Left renal pelvis (tissue), 4 donors: ENCODE data around the gene STEAP4. TPM values are rescaled to one million over a fixed set of nuclear protein-coding genes. Genes with fewer than 3 reads are reported as not detected.
A peak's percentile ranks its signal among the peaks of the same experiment; 100 is the strongest.

Experiments
- DNase-seq, 4 donors: peaks; one replicate each; pipeline ENCODE4 v3.0.0-alpha.2; 2013; ENCODE audit warnings: low read depth in 4 of 4, low spot score in 3 of 4
- polyA plus RNA-seq, 4 donors: library from polyadenylated mRNA; unstranded; fragments of 120-200 nt; gene quantifications; one replicate each; pipeline ENCODE4 v1.2.1, GENCODE V29; 2013; ENCODE audit not compliant: insufficient read length in 4 of 4

STEAP4 gene
- 1 to 10 TPM in 1 of 4 donors, under 1 TPM in 3; 0.19 to 3.3 (median 0.26) TPM for polyA plus RNA-seq

DNA sequence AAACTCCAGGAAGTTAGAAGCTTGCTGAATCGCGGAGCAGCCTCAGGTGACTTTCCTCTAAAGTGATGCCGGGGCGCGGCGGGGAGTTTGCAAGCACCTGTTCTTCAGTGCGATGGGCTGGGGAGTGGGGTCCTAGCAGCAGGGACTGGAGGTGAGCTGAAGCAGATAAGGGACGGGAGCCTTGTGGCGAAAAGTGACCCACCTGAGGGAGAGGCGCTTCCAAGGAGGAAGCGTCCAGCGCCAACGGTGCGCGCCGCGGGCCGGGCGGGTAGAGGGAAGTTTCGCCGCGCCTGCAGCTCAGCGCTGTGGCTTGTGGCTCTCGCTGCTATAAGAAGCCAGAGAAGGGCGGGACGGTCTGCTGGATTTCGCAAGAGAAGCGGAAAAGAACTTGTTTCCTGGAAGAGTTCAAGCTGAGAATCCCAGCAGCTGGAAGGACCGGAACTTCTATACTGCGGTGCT lies at the start of gene STEAP4:
Gene STEAP4 (minus strand): TSS at position 305 of the 459 bp plus-strand sequence. CDS start 22,625 bp downstream, outside the sequence.
- DNase-seq = peak in 3 of 4 donors; percentile 14 to 42 (median 35)

DNA sequence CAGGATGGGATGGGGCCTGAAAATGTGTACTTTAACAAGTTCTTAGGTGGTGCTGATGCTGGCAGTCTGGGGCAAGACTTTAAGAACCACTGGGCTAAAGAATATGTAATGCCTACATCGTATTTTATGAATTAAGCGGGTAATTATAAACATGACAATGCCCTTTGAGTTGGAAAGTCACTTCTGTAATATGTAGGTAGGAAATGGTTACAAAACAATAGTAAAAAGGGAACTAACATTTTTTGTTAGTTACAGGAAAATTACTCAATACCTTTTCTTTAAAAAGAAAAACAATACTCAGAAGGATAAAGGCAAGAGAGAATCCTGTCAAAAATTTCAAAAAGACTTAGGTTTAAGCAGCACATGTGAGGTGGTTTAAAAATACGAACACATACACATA lies 48.3 kb upstream of the STEAP4 start:
- no peak for DNase-seq

- DNase-seq = no peak
These were observed 43.4 kb upstream of the STEAP4 start for GRCh38 chr7:88350118-88350517.

- DNase-seq = no peak
These were observed 40.8 kb upstream of the STEAP4 start for GRCh38 chr7:88347517-88347916.

GRCh38 chr7:88347090-88347489 lies 40.4 kb upstream of the STEAP4 start:
- DNase-seq = no peak

DNA sequence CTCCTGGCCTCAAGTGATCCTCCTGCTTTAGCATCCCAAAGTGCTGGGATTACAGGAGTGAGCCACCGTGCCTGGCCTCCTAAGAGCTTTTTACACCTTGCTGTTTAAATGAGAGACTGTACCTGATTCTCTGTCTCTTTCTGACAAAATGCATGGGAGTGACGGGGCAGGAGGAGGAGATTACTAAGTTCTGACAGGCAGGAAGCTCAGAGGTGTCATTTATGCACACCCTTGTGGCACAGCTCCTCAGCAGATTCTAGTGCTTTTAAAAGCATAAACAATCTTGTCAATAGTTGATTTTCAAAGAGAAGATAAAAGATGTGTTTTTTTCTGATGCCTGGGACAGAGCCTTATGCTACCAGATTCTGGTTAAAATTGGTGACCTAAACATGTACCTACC lies 39.7 kb upstream of the STEAP4 start:
- no peak for DNase-seq

- peak in 1 of 4 donors; percentile 41 for DNase-seq
These were observed 38.5 kb upstream of the STEAP4 start for GRCh38 chr7:88344956-88345832.

DNA sequence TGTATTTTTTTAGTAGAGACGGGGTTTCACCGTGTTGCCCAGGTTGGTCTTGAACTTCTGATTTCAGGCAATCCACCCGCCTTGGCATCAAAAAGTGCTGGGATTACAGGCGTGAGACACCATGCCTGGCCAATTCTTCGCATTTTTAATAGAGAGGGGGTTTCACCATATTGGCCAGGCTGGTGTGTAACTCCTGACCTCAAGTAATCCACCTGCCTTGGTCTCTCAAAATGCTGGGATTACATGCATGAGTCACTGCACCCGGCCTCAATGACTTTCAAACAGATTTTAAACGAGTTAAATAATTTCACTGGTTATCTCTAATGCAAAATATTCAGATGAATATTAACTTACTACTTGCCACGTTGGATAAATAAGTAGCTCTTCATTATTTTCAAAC lies 37.6 kb upstream of the STEAP4 start:
- DNase-seq = no peak

GRCh38 chr7:88339195-88339922 lies 32.7 kb upstream of the STEAP4 start:
- no peak for DNase-seq

- no peak for DNase-seq
These were observed 31.8 kb upstream of the STEAP4 start for GRCh38 chr7:88338503-88338902.

GRCh38 chr7:88337572-88337971 lies 30.9 kb upstream of the STEAP4 start:
- DNase-seq = no peak

DNA sequence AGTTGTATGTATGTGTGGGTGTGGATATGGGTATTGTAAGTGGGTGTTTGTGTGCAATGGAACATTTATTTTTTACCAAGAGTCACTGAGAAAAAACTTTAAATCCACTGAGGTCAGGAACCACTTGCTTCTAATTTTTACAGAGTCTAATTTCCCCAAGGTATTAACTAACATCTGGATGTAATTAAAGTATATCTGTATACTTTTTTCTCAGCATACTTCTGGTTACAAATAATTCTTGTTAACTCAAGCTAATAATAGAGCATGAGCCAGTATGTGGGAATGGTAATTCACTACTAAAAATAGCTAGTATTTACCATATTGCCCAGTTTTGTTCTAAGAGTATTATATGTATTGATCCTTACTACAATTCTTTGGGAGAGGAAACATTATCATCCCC lies 24.6 kb upstream of the STEAP4 start:
- DNase-seq = no peak

DNA sequence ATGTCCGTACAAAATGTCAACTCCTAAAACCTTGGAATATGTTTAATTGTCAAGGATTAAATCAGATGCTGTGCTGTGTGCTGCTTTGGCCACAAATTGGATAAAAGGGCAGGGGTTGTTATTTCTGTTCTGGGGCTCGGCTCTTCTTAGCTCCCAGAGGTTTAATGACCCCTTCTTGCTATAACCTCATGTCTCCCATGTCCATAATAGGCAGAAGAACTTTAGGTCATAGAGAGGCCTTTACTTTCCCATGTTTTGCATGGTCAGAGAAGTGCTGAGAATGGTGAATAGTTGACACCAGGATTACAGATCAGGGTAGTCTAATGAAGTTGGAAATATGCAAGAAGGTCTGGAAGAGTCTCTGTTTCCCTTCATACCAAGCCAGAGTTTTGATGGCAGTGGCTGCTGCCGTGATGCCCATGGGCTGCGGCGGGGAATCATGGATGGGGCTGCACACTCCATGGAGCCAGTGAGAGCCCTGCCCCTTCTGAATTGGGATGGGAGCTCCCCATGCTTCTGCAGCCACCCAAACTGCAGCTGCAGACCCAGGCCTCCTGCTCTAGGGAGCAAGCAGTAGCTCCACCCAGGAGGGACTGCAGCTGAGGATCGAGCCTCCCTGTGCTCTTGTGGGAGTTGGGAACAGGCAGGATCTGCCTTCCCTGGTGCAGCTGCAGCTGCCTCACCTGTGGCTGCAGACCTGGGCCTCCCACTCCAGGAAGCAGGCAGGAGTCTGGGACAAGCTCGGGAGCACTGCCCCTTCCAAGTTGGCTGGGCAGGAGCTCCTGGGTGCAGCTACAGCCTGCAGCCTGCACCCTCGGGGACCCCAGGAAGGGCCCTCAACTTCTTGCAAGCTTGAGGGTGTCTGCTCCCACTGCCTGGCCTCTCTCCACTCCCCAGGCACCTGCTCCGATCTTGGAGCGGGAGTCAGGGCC lies 23.1 kb upstream of the STEAP4 start:
- DNase-seq = no peak

GRCh38 chr7:88328787-88329186 lies 22.1 kb upstream of the STEAP4 start:
- no peak for DNase-seq

DNA sequence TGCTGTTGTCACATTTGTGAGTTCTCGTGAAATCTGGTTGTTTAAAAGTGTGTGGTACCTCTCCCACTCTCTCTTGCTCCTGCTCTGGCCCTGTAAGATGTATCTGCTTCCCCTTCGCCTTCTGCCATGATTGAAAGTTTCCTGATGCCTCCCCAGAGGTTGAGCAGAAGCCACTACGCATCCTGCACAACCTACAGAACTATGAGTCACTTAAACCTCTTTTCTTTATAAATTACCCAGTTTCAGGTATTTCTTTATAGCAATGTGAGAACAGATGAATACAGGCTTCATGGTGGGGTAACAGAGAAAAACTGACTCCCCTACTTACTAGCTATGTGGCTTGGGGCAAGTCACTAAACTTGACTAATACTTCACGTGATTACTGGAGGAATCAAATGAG lies 18.0 kb upstream of the STEAP4 start:
- no peak for DNase-seq

GRCh38 chr7:88322151-88322550 lies 15.5 kb upstream of the STEAP4 start:
- DNase-seq = no peak

DNA sequence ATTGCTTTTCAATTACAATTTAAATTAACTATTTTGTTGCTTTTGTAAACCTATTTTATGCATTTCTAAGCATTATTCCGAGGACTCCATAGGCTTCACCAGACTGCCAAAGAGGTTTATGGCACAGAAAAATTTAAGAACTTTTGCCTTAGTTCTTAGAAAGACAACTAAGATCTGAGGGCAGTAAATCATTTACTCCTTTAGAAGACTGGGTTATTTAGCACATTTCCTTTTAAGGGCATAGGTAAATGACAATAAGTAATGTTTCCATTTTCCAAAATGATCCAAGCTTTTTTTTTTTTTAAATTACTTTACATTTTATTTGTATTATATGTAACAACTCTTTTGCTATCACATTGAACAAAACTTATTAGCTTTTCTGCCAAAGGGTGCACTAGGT lies 15.0 kb upstream of the STEAP4 start:
- DNase-seq = no peak

DNA sequence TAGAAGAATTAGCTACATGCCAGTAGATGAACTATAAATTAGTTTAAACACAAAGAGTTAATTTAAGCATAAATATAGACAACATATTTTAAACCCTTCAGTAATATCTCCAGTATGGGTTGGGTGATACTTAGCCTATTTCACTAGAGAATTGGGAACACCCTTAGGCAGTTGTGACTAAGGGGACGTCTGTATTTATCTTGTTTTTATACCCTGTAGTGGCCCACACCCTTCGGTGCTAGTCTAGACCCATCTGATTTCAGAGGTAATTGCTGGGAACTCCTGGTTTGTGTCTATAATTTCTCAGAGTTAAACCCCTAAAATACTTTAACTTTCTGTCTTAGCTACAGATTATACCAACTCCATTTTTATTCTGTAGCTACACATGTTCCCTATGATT lies 11.5 kb upstream of the STEAP4 start:
- no peak for DNase-seq

DNA sequence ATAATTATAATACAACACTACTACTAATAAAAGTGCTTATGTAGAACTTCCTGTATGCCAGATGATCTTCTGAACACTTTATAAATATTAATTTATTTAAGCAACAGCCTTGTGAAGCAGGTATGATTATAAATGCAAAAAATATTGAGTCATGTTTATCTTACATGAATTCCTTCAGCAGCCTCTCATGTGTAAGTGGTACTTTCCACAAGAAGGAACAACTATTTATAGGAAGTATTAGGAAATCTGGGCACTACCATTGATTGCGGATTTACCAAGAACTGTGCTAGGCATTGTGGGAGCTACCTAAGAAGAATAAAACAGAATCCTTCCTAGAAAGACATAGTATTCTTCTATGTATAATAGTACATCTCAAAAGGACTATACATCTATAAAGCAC lies 10.7 kb upstream of the STEAP4 start:
- DNase-seq = no peak

- DNase-seq = no peak
These were observed 9.8 kb upstream of the STEAP4 start for GRCh38 chr7:88316456-88316855.

DNA sequence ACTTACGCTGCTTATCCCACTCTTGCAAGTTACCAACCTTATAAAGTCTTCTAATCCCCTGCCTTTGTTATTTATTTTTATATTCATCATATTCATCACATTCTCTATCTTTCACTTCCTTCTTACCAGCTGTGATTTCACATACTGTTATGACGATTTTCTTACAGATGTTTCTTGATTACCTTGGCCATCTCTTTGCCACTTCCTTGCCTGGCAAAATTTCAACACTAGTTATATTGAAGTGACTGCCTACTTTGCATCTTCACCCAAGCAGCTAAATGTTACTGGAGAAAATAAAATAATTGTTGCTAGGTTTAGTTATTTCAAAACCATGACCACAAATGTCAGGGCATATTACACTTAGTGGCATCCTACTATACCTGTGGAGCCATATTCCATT lies 8.8 kb upstream of the STEAP4 start:
- no peak for DNase-seq
